Neural crest cell (in vitro differentiated cells): ENCODE results near the gene PTMA. TPM values are rescaled to one million over a fixed set of nuclear protein-coding genes. Genes with fewer than 3 reads are reported as not detected.
A peak's percentile ranks its signal among the peaks of the same experiment; 100 is the strongest.

Experiments used
- DNase-seq: peaks from one replicate; pipeline ENCODE4 v3.0.0; 2021; ENCODE audit warnings: low read depth, mixed read lengths, low spot score
- H3K27ac Mint-ChIP-seq: one replicate; pipeline ENCODE4 v1.8.0; 2021; ENCODE audit warnings: mild to moderate bottlenecking, mixed read lengths; ENCODE audit not compliant: unreplicated experiment
- H3K27me3 Mint-ChIP-seq: 2 replicates; pipeline ENCODE4 v1.8.0; 2021; ENCODE audit warnings: low read depth, mild to moderate bottlenecking, mixed read lengths
- H3K36me3 Mint-ChIP-seq: 2 replicates; pipeline ENCODE4 v1.8.0; 2021; ENCODE audit warnings: low read depth, mild to moderate bottlenecking, mixed read lengths
- H3K4me1 Mint-ChIP-seq: 2 replicates; pipeline ENCODE4 v1.8.0; 2021; ENCODE audit warnings: mixed read lengths
- H3K4me3 Mint-ChIP-seq: one replicate; pipeline ENCODE4 v1.8.0; 2021; ENCODE audit warnings: mild to moderate bottlenecking, mixed read lengths
- H3K9me3 Mint-ChIP-seq: 2 replicates; pipeline ENCODE4 v1.8.0; 2021; ENCODE audit warnings: mixed read lengths
- CTCF ChIP-seq: fragments of 200-600 bp; sonication (generic); conservative IDR thresholded peaks from 2 replicates; pipeline ENCODE4 v1.5.0; 2021; ENCODE audit warnings: antibody characterized with exemption, mild to moderate bottlenecking
- total RNA-seq: library from RNA; stranded (reverse); gene quantifications from 2 replicates; pipeline ENCODE4 v1.2.1, GENCODE V29; 2021

PTMA gene
- total RNA-seq, 1 donor from 2014 or later: 1,415 TPM

GRCh38 chr2:231692847-231693246 is 15.5 kb upstream of the PTMA start:
- Mint-ChIP-seq H3K4me3 (no peak overlapping the region), H3K27me3 (no peaks in the 10 kb centered on the region), H3K4me1 (peaks cover 7% of the 10 kb centered on the region), H3K36me3 (no peaks in the 10 kb centered on the region), H3K27ac (no peak overlapping the region), H3K9me3 (no peaks in the 10 kb centered on the region)
- TF ChIP-seq CTCF: no peak
- DNase-seq: no peak

GRCh38 chr2:231693956-231694355 is 14.4 kb upstream of the PTMA start:
- DNase-seq: no peak
- Mint-ChIP-seq H3K4me1 (peaks cover 4% of the 10 kb centered on the region), H3K9me3 (no peaks in the 10 kb centered on the region), H3K4me3 (no peak overlapping the region), H3K36me3 (no peaks in the 10 kb centered on the region), H3K27ac (no peak overlapping the region), H3K27me3 (no peaks in the 10 kb centered on the region)
- no peak for TF ChIP-seq CTCF

GRCh38 chr2:231696004-231696367 is 12.3 kb upstream of the PTMA start:
- Mint-ChIP-seq H3K36me3 (no peaks in the 10 kb centered on the region), H3K9me3 (no peaks in the 10 kb centered on the region), H3K4me3 (no peak overlapping the region), H3K27me3 (no peaks in the 10 kb centered on the region), H3K27ac (peak overlapping the region; percentile 12), H3K4me1 (no peaks in the 10 kb centered on the region)
- TF ChIP-seq CTCF: no peak
- no peak for DNase-seq

- Mint-ChIP-seq H3K4me1 (peaks cover under 1% of the 10 kb centered on the region), H3K4me3 (no peak overlapping the region), H3K27me3 (no peaks in the 10 kb centered on the region), H3K27ac (no peak overlapping the region), H3K9me3 (no peaks in the 10 kb centered on the region), H3K36me3 (no peaks in the 10 kb centered on the region)
- DNase-seq: no peak
- TF ChIP-seq CTCF: no peak
These were observed 9.3 kb upstream of the PTMA start for GRCh38 chr2:231699006-231699405.

- DNase-seq: no peak
- Mint-ChIP-seq H3K36me3 (no peaks in the 10 kb centered on the region), H3K9me3 (no peaks in the 10 kb centered on the region), H3K4me1 (peaks cover 16% of the 10 kb centered on the region), H3K27me3 (peaks cover 4% of the 10 kb centered on the region), H3K27ac (no peak overlapping the region), H3K4me3 (no peak overlapping the region)
- TF ChIP-seq CTCF: no peak
These were observed 6.6 kb upstream of the PTMA start for GRCh38 chr2:231701456-231702373.
